Parathyroid adenoma (tissue), 2 donors: ENCODE measurements around the gene SH3BP4.

Source experiments
- H2AFZ ChIP-seq: fragments of 300-600 bp; sonication (generic); one replicate; pipeline ENCODE4 v1.7.0; 2017; ENCODE audit warnings: antibody characterized with exemption, mild to moderate bottlenecking
- H3K27ac ChIP-seq: fragments of 300-600 bp; sonication (generic); one replicate; pipeline ENCODE4 v1.7.0; 2017
- H3K27me3 ChIP-seq: fragments of 300-600 bp; sonication (generic); one replicate; pipeline ENCODE4 v1.7.0; 2017; ENCODE audit warnings: low read length; ENCODE audit not compliant: control insufficient read depth, insufficient read depth
- H3K36me3 ChIP-seq: fragments of 300-600 bp; sonication (generic); one replicate; pipeline ENCODE4 v1.7.0; 2017; ENCODE audit warnings: low read length; ENCODE audit not compliant: control insufficient read depth, insufficient read depth
- H3K4me1 ChIP-seq: fragments of 300-600 bp; sonication (generic); one replicate; pipeline ENCODE4 v1.7.0; 2017; ENCODE audit warnings: control low read depth
- H3K4me2 ChIP-seq: fragments of 300-600 bp; sonication (generic); one replicate; pipeline ENCODE4 v1.7.0; 2017; ENCODE audit warnings: low read length
- H3K4me3 ChIP-seq: fragments of 300-600 bp; sonication (generic); one replicate; pipeline ENCODE4 v1.7.0; 2017; ENCODE audit warnings: low read depth, low read length
- H3K79me2 ChIP-seq: fragments of 300-600 bp; sonication (generic); one replicate; pipeline ENCODE4 v1.7.0; 2017; ENCODE audit warnings: control low read depth
- H3K9ac ChIP-seq: fragments of 300-600 bp; sonication (generic); one replicate; pipeline ENCODE4 v1.7.0; 2017; ENCODE audit warnings: mild to moderate bottlenecking
- H3K9me3 ChIP-seq: fragments of 300-600 bp; sonication (generic); one replicate; pipeline ENCODE4 v1.7.0; 2017; ENCODE audit warnings: low read length; ENCODE audit not compliant: control insufficient read depth
- CTCF ChIP-seq: fragments of 300-600 bp; sonication (generic); IDR thresholded peaks from one replicate; pipeline ENCODE4 v1.7.0; 2017; ENCODE audit warnings: antibody characterized with exemption, mild to moderate bottlenecking
- donor health status: primary hyperparathyroidism.

SH3BP4 gene

DNA sequence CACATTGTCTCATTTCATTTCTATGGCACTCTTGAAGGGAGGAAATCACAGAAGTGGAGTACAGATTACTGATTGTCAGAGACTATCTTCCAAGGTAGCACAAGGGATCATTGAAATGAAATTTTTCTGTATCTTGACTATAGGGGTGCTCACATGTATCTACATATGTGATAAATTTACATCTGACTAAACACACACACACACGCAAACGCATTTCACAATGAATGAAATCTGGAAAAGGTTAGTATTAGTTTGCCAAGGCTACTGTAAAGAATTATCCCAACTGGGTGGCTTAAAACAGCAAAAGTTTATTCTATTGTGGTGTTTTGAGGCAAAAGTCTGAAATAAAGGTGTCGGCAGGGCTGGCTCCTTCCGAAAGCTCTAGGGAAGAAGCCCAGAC lies 144.6 kb downstream of the SH3BP4 start:
- Histone ChIP-seq H3K27me3 (no peaks in the 10 kb centered on the region), H2AFZ (no peak overlapping the region), H3K4me3 (no peak overlapping the region), H3K9me3 (no peaks in the 10 kb centered on the region), H3K9ac (no peak overlapping the region), H3K27ac (no peak overlapping the region), H3K36me3 (no peaks in the 10 kb centered on the region), H3K4me1 (no peaks in the 10 kb centered on the region), H3K79me2 (no peaks in the 10 kb centered on the region), H3K4me2 (no peak overlapping the region)
- TF ChIP-seq CTCF, result no peak

GRCh38 chr2:235097196-235097595 lies 145.4 kb downstream of the SH3BP4 start:
- Histone ChIP-seq H3K4me3 (no peak overlapping the region), H3K79me2 (no peaks in the 10 kb centered on the region), H3K27me3 (no peaks in the 10 kb centered on the region), H3K9me3 (no peaks in the 10 kb centered on the region), H3K4me2 (no peak overlapping the region), H3K36me3 (no peaks in the 10 kb centered on the region), H2AFZ (no peak overlapping the region), H3K4me1 (no peaks in the 10 kb centered on the region), H3K9ac (no peak overlapping the region), H3K27ac (no peak overlapping the region)
- no peak for TF ChIP-seq CTCF

DNA sequence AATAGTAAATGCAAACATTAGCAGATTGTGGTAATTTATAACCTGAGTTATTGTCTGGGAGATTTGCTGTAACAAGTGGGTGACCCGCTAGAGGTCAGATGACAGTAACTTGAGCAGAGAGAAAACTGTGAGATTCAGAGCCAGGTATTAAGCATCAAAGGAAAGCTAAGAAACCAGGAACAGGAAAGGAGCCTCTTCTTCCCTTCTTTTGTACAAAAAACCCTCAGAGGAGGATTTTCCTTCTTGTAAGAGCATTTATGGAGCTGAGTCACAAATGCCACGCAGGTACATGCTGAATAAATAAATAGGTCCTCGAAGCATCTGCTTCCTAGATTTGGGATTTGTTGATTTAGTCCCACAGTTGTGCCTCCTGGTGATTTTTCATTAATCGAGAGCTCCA lies 146.5 kb downstream of the SH3BP4 start:
- Histone ChIP-seq H3K4me3 (no peak overlapping the region), H3K36me3 (no peaks in the 10 kb centered on the region), H2AFZ (no peak overlapping the region), H3K4me2 (no peak overlapping the region), H3K27ac (no peak overlapping the region), H3K9me3 (no peaks in the 10 kb centered on the region), H3K27me3 (no peaks in the 10 kb centered on the region), H3K4me1 (no peaks in the 10 kb centered on the region), H3K79me2 (no peaks in the 10 kb centered on the region), H3K9ac (no peak overlapping the region)
- no peak for TF ChIP-seq CTCF

DNA sequence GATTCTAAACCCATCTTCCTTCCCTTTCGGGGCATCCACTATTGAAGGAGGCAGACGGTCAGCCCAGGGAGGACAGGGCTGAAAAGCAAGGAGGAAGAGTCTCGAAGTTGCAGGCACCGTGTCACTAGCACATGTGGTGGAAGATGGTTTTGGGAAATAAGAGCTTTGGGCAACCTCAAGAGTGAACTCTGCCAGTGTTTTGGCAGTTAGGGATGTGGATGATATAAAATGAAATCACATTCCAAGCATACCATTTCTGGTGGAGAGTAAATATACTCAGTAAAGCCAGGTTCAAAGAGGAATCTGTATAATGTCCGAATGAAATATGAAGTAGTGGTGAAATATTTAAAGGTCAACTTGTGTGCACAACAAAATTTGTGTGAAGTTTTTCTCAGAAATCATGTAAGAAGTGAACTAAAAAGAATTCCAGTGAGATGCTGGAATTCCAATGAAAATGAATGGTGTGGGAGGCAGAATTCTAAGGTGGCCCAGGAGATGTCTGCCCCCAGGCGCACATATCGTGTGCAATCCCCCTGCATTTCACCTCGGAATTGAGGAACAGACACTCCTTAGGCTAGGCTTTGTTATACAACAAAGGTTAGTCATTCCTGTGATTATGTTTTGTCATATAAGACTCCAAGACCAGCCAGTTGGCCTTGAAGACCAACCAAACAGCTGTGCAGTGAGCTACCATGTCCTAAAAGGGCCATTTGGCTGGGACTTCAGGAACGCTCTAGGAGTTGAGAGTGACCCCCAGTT lies 147.1 kb downstream of the SH3BP4 start:
- Histone ChIP-seq H3K27me3 (no peaks in the 10 kb centered on the region), H3K36me3 (no peaks in the 10 kb centered on the region), H3K4me1 (no peaks in the 10 kb centered on the region), H3K4me3 (no peak overlapping the region), H2AFZ (no peak overlapping the region), H3K9ac (no peak overlapping the region), H3K4me2 (no peak overlapping the region), H3K27ac (no peak overlapping the region), H3K9me3 (no peaks in the 10 kb centered on the region), H3K79me2 (no peaks in the 10 kb centered on the region)
- TF ChIP-seq CTCF, result no peak

- no peak overlapping the region for H3K27ac ChIP-seq
- no peak overlapping the region for H2AFZ ChIP-seq
- H3K27me3 ChIP-seq, result no peaks in the 10 kb centered on the region
- no peak for TF ChIP-seq CTCF
- no peak overlapping the region for H3K4me3 ChIP-seq
- H3K79me2 ChIP-seq, result no peaks in the 10 kb centered on the region
- H3K4me2 ChIP-seq, result no peak overlapping the region
- no peaks in the 10 kb centered on the region for H3K4me1 ChIP-seq
- H3K9ac ChIP-seq, result no peak overlapping the region
- H3K36me3 ChIP-seq, result no peaks in the 10 kb centered on the region
- no peaks in the 10 kb centered on the region for H3K9me3 ChIP-seq
Measured at GRCh38 chr2:235102896-235103295, 151.1 kb downstream of the SH3BP4 start.
